Astrocyte (in vitro differentiated cells and primary cell): ENCODE data around the gene ADCY1.

Experiments
- EZH2 ChIP-seq: IDR thresholded peaks from 2 replicates; pipeline ENCODE4 v1.6.1; 2012; ENCODE audit warnings: mild to moderate bottlenecking, low read length, inconsistent platforms; ENCODE audit not compliant: insufficient read depth
- TF ChIP-seq, protein P1 (sequence below): IDR thresholded peaks from 2 replicates; pipeline ENCODE4 v1.5.1; 2011; ENCODE audit warnings: low read depth, mild to moderate bottlenecking, inconsistent platforms, low read length, moderate library complexity; ENCODE audit not compliant: insufficient read depth

DNA sequence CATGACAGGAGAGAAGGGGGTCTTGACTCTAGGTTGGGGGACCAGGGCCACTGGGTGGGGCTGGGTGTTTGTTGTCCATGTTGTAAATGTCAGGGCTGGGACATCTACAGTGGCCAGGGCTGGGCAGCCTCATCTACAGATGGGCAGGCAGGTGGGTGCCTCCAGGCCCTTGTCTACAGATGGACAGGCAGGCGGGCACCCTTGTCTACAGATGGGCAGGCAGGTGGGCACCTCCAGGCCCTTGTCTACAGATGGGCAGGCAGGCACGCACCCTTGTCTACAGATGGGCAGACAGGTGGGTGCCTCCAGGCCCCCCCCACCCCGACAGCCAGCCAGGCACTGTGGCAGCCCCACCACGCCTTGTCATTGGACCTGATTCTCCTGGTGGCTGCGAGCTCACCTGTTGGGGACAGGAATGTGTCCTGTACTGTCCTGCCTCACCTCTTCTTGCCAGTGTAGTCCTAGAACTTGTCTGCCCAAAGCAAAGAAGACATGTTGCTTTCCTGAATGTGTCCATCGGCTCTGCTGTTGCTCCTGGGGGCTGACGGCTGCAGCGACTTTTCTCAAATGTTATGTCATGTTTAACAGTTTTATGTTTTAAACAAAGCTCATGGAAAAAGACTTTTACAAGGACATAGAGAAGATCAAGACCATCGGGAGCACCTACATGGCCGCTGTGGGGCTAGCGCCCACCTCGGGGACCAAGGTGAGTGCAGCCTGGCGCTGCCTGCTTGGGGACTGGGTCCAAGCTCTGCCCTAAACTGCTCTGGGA lies 129.9 kb downstream of the ADCY1 start:
- TF ChIP-seq, protein P1, sequence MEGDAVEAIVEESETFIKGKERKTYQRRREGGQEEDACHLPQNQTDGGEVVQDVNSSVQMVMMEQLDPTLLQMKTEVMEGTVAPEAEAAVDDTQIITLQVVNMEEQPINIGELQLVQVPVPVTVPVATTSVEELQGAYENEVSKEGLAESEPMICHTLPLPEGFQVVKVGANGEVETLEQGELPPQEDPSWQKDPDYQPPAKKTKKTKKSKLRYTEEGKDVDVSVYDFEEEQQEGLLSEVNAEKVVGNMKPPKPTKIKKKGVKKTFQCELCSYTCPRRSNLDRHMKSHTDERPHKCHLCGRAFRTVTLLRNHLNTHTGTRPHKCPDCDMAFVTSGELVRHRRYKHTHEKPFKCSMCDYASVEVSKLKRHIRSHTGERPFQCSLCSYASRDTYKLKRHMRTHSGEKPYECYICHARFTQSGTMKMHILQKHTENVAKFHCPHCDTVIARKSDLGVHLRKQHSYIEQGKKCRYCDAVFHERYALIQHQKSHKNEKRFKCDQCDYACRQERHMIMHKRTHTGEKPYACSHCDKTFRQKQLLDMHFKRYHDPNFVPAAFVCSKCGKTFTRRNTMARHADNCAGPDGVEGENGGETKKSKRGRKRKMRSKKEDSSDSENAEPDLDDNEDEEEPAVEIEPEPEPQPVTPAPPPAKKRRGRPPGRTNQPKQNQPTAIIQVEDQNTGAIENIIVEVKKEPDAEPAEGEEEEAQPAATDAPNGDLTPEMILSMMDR: no peak
- no peak for TF ChIP-seq EZH2
